Mononuclear cell (primary cell): ENCODE results near the gene VPS4A. TPM values are rescaled to one million over a fixed set of nuclear protein-coding genes. Genes with fewer than 3 reads are reported as not detected.
"Not testable (repeated sequence)": the region's sequence is repeated elsewhere in the genome, so short reads cannot be mapped to it uniquely, and the experiment has no call there.

ENCODE experiments used
- H3K27me3 ChIP-seq: 2 replicates; pipeline ENCODE4 v1.6.0; 2011; ENCODE audit warnings: low read length, control low read depth; ENCODE audit not compliant: insufficient read depth
- H3K4me1 ChIP-seq: 2 replicates; pipeline ENCODE4 v1.5.1; 2011; ENCODE audit warnings: mild to moderate bottlenecking, low read length, control low read depth; ENCODE audit not compliant: insufficient read depth
- H3K4me3 ChIP-seq: 2 replicates; pipeline ENCODE4 v1.5.1; 2011; ENCODE audit warnings: mild to moderate bottlenecking, low read length, moderate library complexity
- H3K9me3 ChIP-seq: 2 replicates; pipeline ENCODE4 v1.5.1; 2011; ENCODE audit warnings: low read depth, mild to moderate bottlenecking, control low read depth, low read length
- total RNA-seq: library from RNA; depleted of rRNA; stranded (reverse); fragments of >200 nt; gene quantifications from one replicate; pipeline ENCODE4 v1.2.3, GENCODE V29; 2012

Gene VPS4A
- total RNA-seq, 1 donor = 35.5 TPM

DNA sequence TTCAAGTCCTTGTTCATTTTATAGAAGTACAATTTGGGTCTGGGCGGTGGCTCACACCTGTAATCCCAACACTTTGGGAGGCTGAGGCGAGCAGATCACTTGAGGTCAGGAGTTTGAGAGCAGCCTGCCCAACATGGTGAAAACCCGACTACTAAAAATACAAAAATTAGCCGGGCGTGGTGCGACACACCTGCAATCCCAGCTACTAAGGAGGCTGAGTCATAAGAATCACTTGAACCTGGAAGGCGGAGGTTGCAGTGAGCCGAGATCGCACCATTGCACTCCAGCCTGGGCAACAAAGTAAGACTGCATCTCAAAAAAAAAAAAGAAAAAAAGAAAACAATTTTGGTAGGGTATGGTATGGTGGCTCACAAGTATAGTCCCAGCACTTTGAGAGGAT lies 48.9 kb downstream of the VPS4A start:
- not testable (repeated sequence) for H3K9me3 ChIP-seq, H3K4me3 ChIP-seq, H3K27me3 ChIP-seq, H3K4me1 ChIP-seq

DNA sequence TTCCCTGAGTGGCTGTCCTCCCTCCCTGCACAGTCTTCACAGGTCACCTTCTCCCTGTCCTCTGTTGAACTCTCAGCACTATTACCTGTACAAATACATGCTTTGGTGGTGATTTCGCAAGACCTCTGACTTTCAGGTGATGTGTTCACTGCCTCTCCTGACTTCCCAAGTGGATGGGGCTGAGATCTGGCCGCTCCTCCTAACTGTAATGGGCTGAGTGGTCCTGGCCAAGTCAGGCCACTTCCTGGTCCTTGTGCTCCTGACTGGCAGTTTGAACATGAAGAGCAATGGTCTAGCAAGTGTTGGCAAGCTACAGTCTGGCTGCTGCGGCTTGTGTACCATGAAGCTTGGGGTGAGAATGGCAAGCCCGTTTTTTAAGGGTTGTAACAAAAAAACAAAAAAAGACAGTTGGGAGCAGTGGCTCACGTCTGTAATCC lies 52.1 kb downstream of the VPS4A start:
- Histone ChIP-seq H3K27me3 (no peaks in the 10 kb centered on the region), H3K4me3 (no peak overlapping the region), H3K4me1 (no peaks in the 10 kb centered on the region), H3K9me3 (no peaks in the 10 kb centered on the region)

DNA sequence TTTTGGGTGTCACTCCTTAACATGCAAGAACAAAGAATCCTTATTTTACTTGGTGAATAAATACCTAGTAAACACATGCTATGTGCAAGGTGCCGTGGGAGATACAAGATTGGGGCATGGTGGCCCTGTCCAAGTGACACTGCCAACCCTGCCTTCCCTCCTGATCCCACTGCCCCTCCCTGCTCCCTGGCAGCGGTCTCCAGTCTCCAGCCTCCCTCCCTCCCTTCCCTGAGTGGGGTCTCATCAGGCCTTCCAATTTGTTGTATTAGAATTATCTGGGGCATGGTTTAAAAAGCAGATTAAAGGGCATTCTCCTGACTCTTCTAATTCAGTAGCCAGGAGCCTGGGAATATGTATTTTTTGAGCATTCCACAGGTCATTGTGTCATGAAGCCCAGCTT lies 52.9 kb downstream of the VPS4A start:
- Histone ChIP-seq H3K4me3 (no peak overlapping the region), H3K27me3 (no peaks in the 10 kb centered on the region), H3K9me3 (no peaks in the 10 kb centered on the region), H3K4me1 (no peaks in the 10 kb centered on the region)

DNA sequence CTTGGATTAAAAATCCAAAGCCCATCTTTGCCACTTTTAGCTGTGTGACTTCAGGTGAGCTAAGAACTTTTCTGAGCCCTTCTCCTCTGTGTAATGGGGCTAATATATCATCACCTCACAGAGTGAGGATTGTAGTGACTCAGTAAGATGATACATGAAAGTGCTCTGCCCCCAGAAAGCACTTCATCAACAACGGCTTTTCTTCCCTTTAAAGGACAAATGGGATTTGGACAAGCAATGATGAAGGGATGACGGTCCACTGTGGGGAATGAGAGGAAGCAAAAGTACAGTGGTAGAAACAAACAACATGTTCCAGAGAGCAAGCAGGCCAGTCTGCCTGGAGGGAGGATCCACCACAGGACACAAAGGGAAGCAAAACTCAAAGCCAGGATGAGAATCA lies 54.8 kb downstream of the VPS4A start:
- Histone ChIP-seq H3K9me3 (no peaks in the 10 kb centered on the region), H3K4me1 (no peaks in the 10 kb centered on the region), H3K27me3 (no peaks in the 10 kb centered on the region), H3K4me3 (no peak overlapping the region)

DNA sequence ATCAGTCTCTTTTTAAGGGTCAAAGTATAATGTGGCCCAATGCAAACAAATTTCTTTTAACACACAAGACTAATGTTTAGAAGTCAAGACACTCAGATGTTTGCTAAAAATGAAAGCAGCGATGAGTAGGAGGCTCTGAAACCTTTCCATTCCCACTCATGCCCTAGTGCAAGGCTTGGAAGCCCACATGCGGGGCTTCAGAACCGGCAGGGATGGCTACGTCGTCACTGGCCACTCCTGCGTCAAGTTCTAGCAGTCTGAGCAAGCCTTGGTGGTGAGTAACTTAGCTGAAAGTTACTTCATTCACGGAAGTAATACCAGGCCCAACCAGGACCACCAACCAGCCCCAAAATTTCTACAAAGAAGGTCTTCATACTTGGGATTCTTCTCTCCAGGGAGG lies 55.3 kb downstream of the VPS4A start:
- Histone ChIP-seq H3K27me3 (no peaks in the 10 kb centered on the region), H3K9me3 (no peaks in the 10 kb centered on the region), H3K4me3 (no peak overlapping the region), H3K4me1 (peaks cover 3% of the 10 kb centered on the region)

DNA sequence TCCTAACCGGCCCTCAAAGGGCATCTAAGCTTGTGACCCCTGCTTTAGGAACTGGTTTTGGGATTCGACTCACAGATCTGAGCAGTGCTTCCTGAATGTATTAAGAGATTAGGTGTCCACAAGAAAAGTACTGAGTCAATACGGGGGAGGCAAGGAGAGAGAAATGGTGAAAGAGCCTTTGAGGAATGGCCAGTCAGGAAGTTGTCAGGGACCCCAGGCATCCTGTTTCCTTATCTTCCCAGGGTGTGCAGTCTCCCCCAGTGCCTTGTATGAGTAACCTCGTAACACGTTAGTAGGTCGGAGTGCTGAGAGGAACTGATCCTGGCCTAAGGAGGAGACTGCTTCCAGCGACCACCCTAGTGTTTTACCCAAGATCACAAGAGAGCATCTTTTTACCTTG lies 56.8 kb downstream of the VPS4A start:
- Histone ChIP-seq H3K9me3 (no peaks in the 10 kb centered on the region), H3K4me3 (no peak overlapping the region), H3K27me3 (no peaks in the 10 kb centered on the region), H3K4me1 (peaks cover 5% of the 10 kb centered on the region)

DNA sequence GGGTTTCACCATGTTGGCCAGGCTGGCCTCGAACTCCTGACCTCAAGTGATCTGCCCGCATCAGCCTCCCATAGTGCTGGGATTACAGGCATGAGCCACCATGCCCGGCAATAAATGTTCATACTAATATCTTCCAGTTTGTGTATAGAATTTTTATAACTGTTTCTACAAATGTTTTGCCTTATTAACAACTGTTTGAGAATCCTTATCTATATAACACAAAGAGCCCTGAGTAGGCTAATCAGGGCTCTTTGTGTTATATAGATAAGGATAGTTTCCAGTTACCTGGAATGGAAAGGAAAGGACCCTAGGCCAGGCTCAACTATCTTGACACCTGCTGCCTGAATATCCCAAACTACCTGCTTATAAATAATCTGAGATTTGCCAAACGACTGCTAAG lies 57.7 kb downstream of the VPS4A start:
- Histone ChIP-seq H3K9me3 (no peaks in the 10 kb centered on the region), H3K27me3 (no peaks in the 10 kb centered on the region), H3K4me1 (peaks cover 5% of the 10 kb centered on the region), H3K4me3 (no peak overlapping the region)

DNA sequence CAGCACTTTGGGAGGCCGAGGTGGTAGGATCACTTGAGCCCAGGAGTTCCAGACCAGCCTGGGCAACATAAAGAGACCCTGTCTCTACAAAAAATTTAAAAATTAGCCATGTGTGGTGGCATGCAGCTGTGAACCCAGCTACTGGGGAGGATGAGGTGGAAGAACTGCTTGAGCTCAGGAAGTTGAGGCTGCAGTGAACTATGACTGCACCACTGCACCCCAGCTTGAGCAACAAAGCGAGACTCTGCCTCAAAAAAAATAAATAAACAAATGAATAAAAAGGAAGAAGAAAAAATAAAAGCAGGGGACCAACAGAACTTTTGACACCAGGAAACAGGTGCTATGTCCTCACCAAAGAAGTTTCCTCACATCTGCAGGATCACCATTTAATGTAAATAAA lies 60.4 kb downstream of the VPS4A start:
- Histone ChIP-seq H3K27me3 (no peaks in the 10 kb centered on the region), H3K9me3 (no peaks in the 10 kb centered on the region), H3K4me1 (peaks cover 5% of the 10 kb centered on the region), H3K4me3 (no peak overlapping the region)

DNA sequence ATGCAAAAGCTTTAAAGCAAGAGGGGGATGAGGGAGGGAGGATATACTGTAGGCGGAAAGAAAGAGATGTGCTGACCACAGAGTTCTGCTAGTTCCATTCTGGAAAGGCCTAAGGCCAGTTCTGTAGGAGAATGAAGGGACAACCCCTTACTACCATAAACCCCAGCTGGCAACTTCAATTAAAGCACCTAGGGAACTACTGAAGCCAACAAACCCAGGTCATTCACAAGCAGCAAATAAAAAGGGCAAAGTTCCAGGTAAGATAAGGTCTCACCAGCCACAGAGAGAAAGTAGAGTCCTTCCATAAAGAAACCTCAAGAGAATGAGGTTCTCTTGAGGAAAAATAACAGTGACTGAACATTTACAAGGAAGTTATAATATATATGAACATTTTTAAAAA lies 61.9 kb downstream of the VPS4A start:
- H3K9me3 ChIP-seq = no peaks in the 10 kb centered on the region
- H3K4me3 ChIP-seq = no peak overlapping the region
- no peaks in the 10 kb centered on the region for H3K27me3 ChIP-seq
- H3K4me1 ChIP-seq = peaks cover 5% of the 10 kb centered on the region

Other genes starting within 250 kb of the VPS4A start
- gene HAS3, start 205.7 kb upstream of the VPS4A start, total RNA-seq = 0.84 TPM
- 34.8 TPM for gene CHTF8, start 178.8 kb upstream of the VPS4A start, total RNA-seq
- gene UTP4, start 178.7 kb upstream of the VPS4A start, total RNA-seq = 19.7 TPM
- gene SNTB2, start 124.2 kb upstream of the VPS4A start, total RNA-seq = 4.4 TPM
- gene PDF, start 19.2 kb downstream of the VPS4A start, total RNA-seq = 2.9 TPM
- 15.3 TPM for gene COG8, start 28.2 kb downstream of the VPS4A start, total RNA-seq
- gene NIP7, start 28.4 kb downstream of the VPS4A start, total RNA-seq = 22.5 TPM
- gene TMED6, start 40.4 kb downstream of the VPS4A start, total RNA-seq = 1.0 TPM
- 24.6 TPM for gene TERF2, start 74.7 kb downstream of the VPS4A start, total RNA-seq
- 23.4 TPM for gene CYB5B, start 113.3 kb downstream of the VPS4A start, total RNA-seq